Measurements from ENCODE around the gene SVBP. TPM values are rescaled to one million over a fixed set of nuclear protein-coding genes. Genes with fewer than 3 reads are reported as not detected.

SVBP gene
- total and polyA plus RNA-seq, 2 of the 8 experiments (the other 6 are each of a cell fraction or from before 2014, with no cell fraction given) = 29.7 to 30.2 TPM

DNA sequence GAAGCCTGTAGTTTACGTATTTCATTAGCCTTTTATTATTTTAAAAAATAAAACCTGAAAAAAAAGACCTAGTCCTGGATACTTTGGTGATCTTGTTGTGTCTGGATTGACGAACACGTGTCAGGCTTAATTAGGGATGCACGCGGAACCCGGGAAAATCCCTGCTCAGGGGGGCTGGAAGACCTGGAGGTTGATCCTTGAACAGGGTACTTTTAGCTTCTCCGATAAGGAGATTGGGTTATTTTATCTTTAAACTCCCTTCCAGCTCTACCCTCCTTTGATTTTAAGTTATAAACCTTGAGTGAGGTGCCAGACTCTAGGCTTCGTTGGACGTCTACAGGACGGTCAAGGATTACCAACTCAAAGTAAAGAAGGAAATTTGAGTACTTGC is 28.7 kb upstream of the SVBP start:
- no peak overlapping the region for H2BK15ac ChIP-seq (ENCODE audit: low read length)
- FAIRE-seq (no peak), DNase-seq (ENCODE audit: low read depth in 1 of 2, low spot score in 2 of 2) (no peak)
- no peak overlapping the region for H2BK12ac ChIP-seq (ENCODE audit: low read depth, low read length)
- H3K18ac ChIP-seq (ENCODE audit: extremely low read depth, low read length) = no peak overlapping the region; the same call in 1 of the 2 replicates
- peak overlapping the region; percentile 79 to 82 (median 81) for H3K4me3 ChIP-seq (ENCODE audit: extremely low read depth in 1 of 4, insufficient read depth in 2 of 4, low read depth in 3 of 4, low read length in 4 of 4)
- H3K56ac ChIP-seq (replicated peaks; ENCODE audit: insufficient read length, low read depth, low read length) = no peak overlapping the region
- H3K4me2 ChIP-seq (ENCODE audit: insufficient read depth in 1 of 2, low read depth in 2 of 2, low read length in 2 of 2) = peak overlapping the region; percentile 72 to 100
- H3K36me3 ChIP-seq (ENCODE audit: control insufficient read depth in 2 of 4, insufficient read depth in 4 of 4, low read length in 3 of 4) = peaks cover 3 to 18% (median 11%) of the 10 kb centered on the region in 4 experiments; a peak in 5 of 8 replicates
- H3K9ac ChIP-seq (replicated peaks in 1 of 4; ENCODE audit: extremely low read depth in 1 of 4, low read depth in 3 of 4, low read length in 3 of 4) = peak overlapping the region in 2 of 4 experiments; percentile 46 to 87; a peak in 4 of 7 replicates
- no peak overlapping the region for H2BK20ac ChIP-seq (ENCODE audit: low read length)
- no peak overlapping the region; the same call in 1 of the 2 replicates for H4K8ac ChIP-seq (ENCODE audit: extremely low read depth, insufficient read depth, low read length)
- H3K79me2 ChIP-seq (ENCODE audit: control insufficient read depth in 1 of 2, insufficient read depth in 2 of 2, low read length in 2 of 2) = peaks cover 11 to 22% of the 10 kb centered on the region in 2 experiments; a peak in 3 of 4 replicates
- H3K27ac ChIP-seq (ENCODE audit: low read depth, low read length) = no peak overlapping the region
- POLR2A ChIA-PET (ENCODE audit: partially characterized antibody) = interaction anchor here (0.6 to 3.6 kb wide), 16 partner anchors 8 to 274 kb away, joined by 3 to 21 read pairs (median 6); partner anchors contain the start of genes ERMAP, PPIH and SVBP
- H3K4ac ChIP-seq (replicated peaks; ENCODE audit: insufficient read length, low read depth, low read length) = no peak overlapping the region
- 0 out of 4 replicates have a peak, but pooled peaks cover 0 to 1% of the 10 kb centered on the region in 2 experiments for H3K9me3 ChIP-seq (ENCODE audit: insufficient read depth in 2 of 2, low read depth in 1 of 2, low read length in 1 of 2)
- H3K23ac ChIP-seq (ENCODE audit: insufficient read length) = no peak overlapping the region
- H3K27me3 ChIP-seq (replicated peaks in 1 of 4; ENCODE audit: control insufficient read depth in 3 of 4, extremely low read depth in 1 of 4, insufficient read depth in 3 of 4, low read length in 3 of 4) = no peaks in the 10 kb centered on the region
- H2BK120ac ChIP-seq (replicated peaks; ENCODE audit: low read depth, low read length) = no peak overlapping the region
- peak overlapping the region; percentile 45 for H2AFZ ChIP-seq (ENCODE audit: low read length)
- H4K91ac ChIP-seq (replicated peaks; ENCODE audit: insufficient read length, low read length) = no peak overlapping the region
- H2AK5ac ChIP-seq (ENCODE audit: low read depth, low read length) = no peak overlapping the region
- no peak overlapping the region for H3K14ac ChIP-seq (ENCODE audit: insufficient read length)
- CTCF ChIA-PET (ENCODE audit: partially characterized antibody) = interaction anchor here (0.6 to 5.0 kb wide), 19 partner anchors 8 to 246 kb away, joined by 3 to 30 read pairs (median 3); partner anchors contain the start of genes C1orf50 and P3H1
- WGBS, 2 experiments (ENCODE audit: extremely low coverage in 1 of 2, insufficient coverage in 1 of 2, insufficient read length in 1 of 2, insufficient replicate concordance in 2 of 2, low coverage in 1 of 2, low lambda C conversion rate in 2 of 2, missing lambda C conversion rate in 1 of 2) = 3% methylated on average over 10 of the region's 10 CpGs; no CpG with 5 or more reads in 1 of the 2 experiments
- peaks cover 12% of the 10 kb centered on the region for H3K23me2 ChIP-seq (ENCODE audit: low read depth, low read length)
- peaks cover 2 to 9% (median 5%) of the 10 kb centered on the region in 4 experiments; a peak in 6 of 7 replicates for H3K4me1 ChIP-seq (replicated peaks in 1 of 4; ENCODE audit: control insufficient read depth in 3 of 4, insufficient read depth in 4 of 4, low read length in 3 of 4)
- H3K79me1 ChIP-seq (ENCODE audit: low read depth, low read length) = peaks cover 10% of the 10 kb centered on the region
- H4K5ac ChIP-seq (ENCODE audit: insufficient read length, low read depth, low read length) = no peak overlapping the region
- peaks cover 0 to 2% of the 10 kb centered on the region in 2 experiments for H4K20me1 ChIP-seq (replicated peaks in 1 of 2; ENCODE audit: control insufficient read depth in 1 of 2, insufficient read depth in 2 of 2, low read length in 2 of 2)
- H2BK5ac ChIP-seq (ENCODE audit: low read depth, low read length) = no peak overlapping the region

All from H1 (cell line).